ENCODE measurements around the gene CAPN10. TPM values are rescaled to one million over a fixed set of nuclear protein-coding genes. Genes with fewer than 3 reads are reported as not detected.

CAPN10 gene
- total RNA-seq, 1 experiment from 2014 or later = 27.8 TPM

- BruUV-seq (replicated peaks) = no TSS peak
- H3K36me3 ChIP-seq (ENCODE audit: control insufficient read depth, insufficient read depth, low read length) = no peaks in the 10 kb centered on the region
- no peak overlapping the region for H3K4me3 Mint-ChIP-seq (ENCODE audit: unreplicated experiment)
- no peak overlapping the region for H3K4me3 ChIP-seq (ENCODE audit: low read depth, low read length)
- no peak for TF ChIP-seq CTCF (IDR thresholded peaks at IDR 0.05; ENCODE audit: insufficient read depth in 1 of 2, low read depth in 1 of 2, low read length in 1 of 2, severe bottlenecking in 1 of 2, unreplicated experiment in 1 of 2)
- no peak for DNase-seq
- H3K4me1 ChIP-seq = no peaks in the 10 kb centered on the region
- intact Hi-C loops (cut with micrococcal nuclease; ENCODE audit: unreplicated experiment) = no loop called here
- H3K9me3 ChIP-seq = 0 out of 2 replicates have a peak, but pooled peaks cover 3% of the 10 kb centered on the region
- H3K27ac Mint-ChIP-seq (ENCODE audit: unreplicated experiment) = no peak overlapping the region
- CTCF ChIA-PET = interaction anchor here (0.6 kb wide), 1 partner anchor 10 kb away, joined by 4 read pairs; no protein-coding TSS in a partner anchor
- no peaks in the 10 kb centered on the region for H3K4me1 Mint-ChIP-seq (ENCODE audit: low read depth, unreplicated experiment)
- peaks cover 3% of the 10 kb centered on the region for H3K27me3 Mint-ChIP-seq (ENCODE audit: insufficient read depth, unreplicated experiment)
- H3K27me3 ChIP-seq (replicated peaks; ENCODE audit: control insufficient read depth, insufficient read depth, low read length) = no peaks in the 10 kb centered on the region
- peaks cover 11% of the 10 kb centered on the region for H3K9me3 Mint-ChIP-seq (ENCODE audit: unreplicated experiment)
- H3K36me3 Mint-ChIP-seq (ENCODE audit: insufficient read depth, unreplicated experiment) = no peaks in the 10 kb centered on the region
- POLR2A ChIA-PET = no interaction called here
These were observed 51.4 kb downstream of the CAPN10 start for GRCh38 chr2:240637901-240638345.

DNA sequence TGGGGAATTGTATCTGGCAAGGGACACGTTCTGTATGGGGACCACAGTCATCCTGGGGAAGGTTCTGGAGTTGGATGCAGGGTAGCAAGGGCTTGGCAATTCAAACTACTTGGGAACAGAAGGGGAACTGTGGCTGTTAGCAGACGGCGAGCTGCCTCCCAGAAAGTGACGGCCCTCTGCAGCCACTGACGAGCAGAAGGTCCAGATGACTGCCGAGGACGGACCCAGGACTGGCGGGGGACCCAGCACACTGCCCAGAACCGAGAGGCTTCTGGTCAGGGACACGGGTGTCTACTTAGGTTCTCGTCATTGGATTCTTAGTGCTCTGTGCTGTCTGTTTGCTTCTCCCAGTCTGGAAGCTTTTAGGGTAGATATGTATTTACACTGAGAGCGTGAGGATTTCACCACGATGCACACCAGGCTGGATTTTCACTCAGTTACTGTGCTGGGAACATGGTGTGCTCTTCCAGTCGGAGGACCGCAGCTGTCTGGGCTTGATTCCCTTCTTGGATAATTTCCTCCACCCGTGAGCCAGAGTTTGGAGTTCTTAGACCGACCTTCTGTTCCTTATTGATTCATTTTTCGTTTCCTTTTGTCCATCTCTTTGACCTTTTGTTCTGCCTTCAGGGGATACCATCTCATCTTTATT, 52.1 kb downstream of the CAPN10 start:
- Mint-ChIP-seq H3K4me3 (ENCODE audit: unreplicated experiment) (no peak overlapping the region), H3K27ac (ENCODE audit: unreplicated experiment) (no peak overlapping the region), H3K27me3 (ENCODE audit: insufficient read depth, unreplicated experiment) (peaks cover 3% of the 10 kb centered on the region), H3K9me3 (ENCODE audit: unreplicated experiment) (peaks cover 4% of the 10 kb centered on the region), H3K36me3 (ENCODE audit: insufficient read depth, unreplicated experiment) (no peaks in the 10 kb centered on the region), H3K4me1 (ENCODE audit: low read depth, unreplicated experiment) (no peaks in the 10 kb centered on the region)
- intact Hi-C loops (cut with micrococcal nuclease; ENCODE audit: unreplicated experiment) = no loop called here
- Histone ChIP-seq H3K9me3 (0 out of 2 replicates have a peak, but pooled peaks cover 3% of the 10 kb centered on the region), H3K4me1 (no peaks in the 10 kb centered on the region), H3K36me3 (ENCODE audit: control insufficient read depth, insufficient read depth, low read length) (no peaks in the 10 kb centered on the region), H3K4me3 (ENCODE audit: low read depth, low read length) (no peak overlapping the region), H3K27me3 (replicated peaks; ENCODE audit: control insufficient read depth, insufficient read depth, low read length) (no peaks in the 10 kb centered on the region)
- no peak for DNase-seq
- CTCF ChIA-PET = no interaction called here
- no TSS peak for BruUV-seq (replicated peaks)
- TF ChIP-seq CTCF (IDR thresholded peaks at IDR 0.05; ENCODE audit: insufficient read depth in 1 of 2, low read depth in 1 of 2, low read length in 1 of 2, severe bottlenecking in 1 of 2, unreplicated experiment in 1 of 2) = no peak
- POLR2A ChIA-PET = no interaction called here

GRCh38 chr2:240639566-240639965, 53.0 kb downstream of the CAPN10 start:
- Mint-ChIP-seq H3K27me3 (ENCODE audit: insufficient read depth, unreplicated experiment) (peaks cover 3% of the 10 kb centered on the region), H3K9me3 (ENCODE audit: unreplicated experiment) (no peaks in the 10 kb centered on the region), H3K4me1 (ENCODE audit: low read depth, unreplicated experiment) (no peaks in the 10 kb centered on the region), H3K36me3 (ENCODE audit: insufficient read depth, unreplicated experiment) (no peaks in the 10 kb centered on the region), H3K27ac (ENCODE audit: unreplicated experiment) (no peak overlapping the region), H3K4me3 (ENCODE audit: unreplicated experiment) (no peak overlapping the region)
- CTCF ChIA-PET = no interaction called here
- no TSS peak for BruUV-seq (replicated peaks)
- no peak for TF ChIP-seq CTCF (IDR thresholded peaks at IDR 0.05; ENCODE audit: insufficient read depth in 1 of 2, low read depth in 1 of 2, low read length in 1 of 2, severe bottlenecking in 1 of 2, unreplicated experiment in 1 of 2)
- no peak for DNase-seq
- Histone ChIP-seq H3K36me3 (ENCODE audit: control insufficient read depth, insufficient read depth, low read length) (no peaks in the 10 kb centered on the region), H3K4me1 (no peaks in the 10 kb centered on the region), H3K4me3 (ENCODE audit: low read depth, low read length) (no peak overlapping the region), H3K27me3 (replicated peaks; ENCODE audit: control insufficient read depth, insufficient read depth, low read length) (no peaks in the 10 kb centered on the region), H3K9me3 (no peaks in the 10 kb centered on the region)
- POLR2A ChIA-PET = no interaction called here
- intact Hi-C loops (cut with micrococcal nuclease; ENCODE audit: unreplicated experiment) = no loop called here
